Measurements from ENCODE around the gene IPO11. TPM values are rescaled to one million over a fixed set of nuclear protein-coding genes. Genes with fewer than 3 reads are reported as not detected.

The IPO11 gene
- total RNA-seq, 2 donors from 2014 or later: 17.5 to 39.8 TPM

GRCh38 chr5:62603934-62604333, 191.4 kb downstream of the IPO11 start:
- H3K9me3 ChIP-seq: no peaks in the 10 kb centered on the region
- H3K4me3 ChIP-seq: no peak overlapping the region
- H3K9ac ChIP-seq (ENCODE audit: low read depth in 2 of 2, low read length in 2 of 2): no peak overlapping the region
- H3K27ac ChIP-seq: no peak overlapping the region
- no peak for DNase-seq
- TF ChIP-seq, protein P1, sequence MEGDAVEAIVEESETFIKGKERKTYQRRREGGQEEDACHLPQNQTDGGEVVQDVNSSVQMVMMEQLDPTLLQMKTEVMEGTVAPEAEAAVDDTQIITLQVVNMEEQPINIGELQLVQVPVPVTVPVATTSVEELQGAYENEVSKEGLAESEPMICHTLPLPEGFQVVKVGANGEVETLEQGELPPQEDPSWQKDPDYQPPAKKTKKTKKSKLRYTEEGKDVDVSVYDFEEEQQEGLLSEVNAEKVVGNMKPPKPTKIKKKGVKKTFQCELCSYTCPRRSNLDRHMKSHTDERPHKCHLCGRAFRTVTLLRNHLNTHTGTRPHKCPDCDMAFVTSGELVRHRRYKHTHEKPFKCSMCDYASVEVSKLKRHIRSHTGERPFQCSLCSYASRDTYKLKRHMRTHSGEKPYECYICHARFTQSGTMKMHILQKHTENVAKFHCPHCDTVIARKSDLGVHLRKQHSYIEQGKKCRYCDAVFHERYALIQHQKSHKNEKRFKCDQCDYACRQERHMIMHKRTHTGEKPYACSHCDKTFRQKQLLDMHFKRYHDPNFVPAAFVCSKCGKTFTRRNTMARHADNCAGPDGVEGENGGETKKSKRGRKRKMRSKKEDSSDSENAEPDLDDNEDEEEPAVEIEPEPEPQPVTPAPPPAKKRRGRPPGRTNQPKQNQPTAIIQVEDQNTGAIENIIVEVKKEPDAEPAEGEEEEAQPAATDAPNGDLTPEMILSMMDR (IDR thresholded peaks at IDR 0.05): no peak
- H3K27me3 ChIP-seq: no peaks in the 10 kb centered on the region
- no peaks in the 10 kb centered on the region for H3K4me1 ChIP-seq
- no peaks in the 10 kb centered on the region for H3K36me3 ChIP-seq
- intact Hi-C loops (cut with DNase I): no loop called here

- no peaks in the 10 kb centered on the region for H3K4me1 ChIP-seq
- DNase-seq: no peak
- H3K9ac ChIP-seq (ENCODE audit: low read depth in 2 of 2, low read length in 2 of 2): no peak overlapping the region
- H3K27me3 ChIP-seq: no peaks in the 10 kb centered on the region
- H3K9me3 ChIP-seq: no peaks in the 10 kb centered on the region
- TF ChIP-seq, protein P1 (IDR thresholded peaks at IDR 0.05): no peak
- H3K27ac ChIP-seq: no peak overlapping the region
- intact Hi-C loops (cut with DNase I): no loop called here
- no peak overlapping the region for H3K4me3 ChIP-seq
- no peaks in the 10 kb centered on the region for H3K36me3 ChIP-seq
Observed at GRCh38 chr5:62605638-62606037, 193.1 kb downstream of the IPO11 start.

- Histone ChIP-seq H3K4me1 (no peaks in the 10 kb centered on the region), H3K4me3 (no peak overlapping the region), H3K27me3 (no peaks in the 10 kb centered on the region), H3K9me3 (no peaks in the 10 kb centered on the region), H3K9ac (ENCODE audit: low read depth in 2 of 2, low read length in 2 of 2) (no peak overlapping the region), H3K36me3 (no peaks in the 10 kb centered on the region), H3K27ac (no peak overlapping the region)
- no peak for DNase-seq
- intact Hi-C loops (cut with DNase I): no loop called here
- TF ChIP-seq, protein P1 (IDR thresholded peaks at IDR 0.05): no peak
Observed at GRCh38 chr5:62606878-62607277, 194.3 kb downstream of the IPO11 start.

DNA sequence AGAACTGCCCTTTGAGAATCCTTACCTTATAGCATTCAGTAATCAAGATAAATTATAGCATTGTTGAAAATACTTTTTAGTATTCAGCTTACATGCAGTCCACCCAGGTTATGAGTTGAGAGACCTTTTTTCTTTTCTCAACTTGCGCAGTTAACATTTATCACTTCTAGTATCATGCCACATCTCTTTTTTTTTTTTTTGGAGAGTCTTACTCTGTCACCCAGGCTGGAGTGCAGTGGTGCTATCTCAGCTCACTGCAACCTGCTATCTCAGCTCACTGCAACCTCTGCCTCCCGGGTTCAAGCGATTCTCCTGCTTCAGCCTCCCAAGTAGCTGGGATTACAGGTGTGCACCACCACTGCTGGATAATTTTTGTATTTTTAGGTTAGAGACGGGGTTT, 195.1 kb downstream of the IPO11 start:
- H3K4me3 ChIP-seq: no peak overlapping the region
- no peak for DNase-seq
- TF ChIP-seq, protein P1 (IDR thresholded peaks at IDR 0.05): no peak
- intact Hi-C loops (cut with DNase I): no loop called here
- no peaks in the 10 kb centered on the region for H3K36me3 ChIP-seq
- H3K9me3 ChIP-seq: no peaks in the 10 kb centered on the region
- no peaks in the 10 kb centered on the region for H3K4me1 ChIP-seq
- H3K27me3 ChIP-seq: no peaks in the 10 kb centered on the region
- H3K9ac ChIP-seq (ENCODE audit: low read depth in 2 of 2, low read length in 2 of 2): no peak overlapping the region
- H3K27ac ChIP-seq: no peak overlapping the region

DNA sequence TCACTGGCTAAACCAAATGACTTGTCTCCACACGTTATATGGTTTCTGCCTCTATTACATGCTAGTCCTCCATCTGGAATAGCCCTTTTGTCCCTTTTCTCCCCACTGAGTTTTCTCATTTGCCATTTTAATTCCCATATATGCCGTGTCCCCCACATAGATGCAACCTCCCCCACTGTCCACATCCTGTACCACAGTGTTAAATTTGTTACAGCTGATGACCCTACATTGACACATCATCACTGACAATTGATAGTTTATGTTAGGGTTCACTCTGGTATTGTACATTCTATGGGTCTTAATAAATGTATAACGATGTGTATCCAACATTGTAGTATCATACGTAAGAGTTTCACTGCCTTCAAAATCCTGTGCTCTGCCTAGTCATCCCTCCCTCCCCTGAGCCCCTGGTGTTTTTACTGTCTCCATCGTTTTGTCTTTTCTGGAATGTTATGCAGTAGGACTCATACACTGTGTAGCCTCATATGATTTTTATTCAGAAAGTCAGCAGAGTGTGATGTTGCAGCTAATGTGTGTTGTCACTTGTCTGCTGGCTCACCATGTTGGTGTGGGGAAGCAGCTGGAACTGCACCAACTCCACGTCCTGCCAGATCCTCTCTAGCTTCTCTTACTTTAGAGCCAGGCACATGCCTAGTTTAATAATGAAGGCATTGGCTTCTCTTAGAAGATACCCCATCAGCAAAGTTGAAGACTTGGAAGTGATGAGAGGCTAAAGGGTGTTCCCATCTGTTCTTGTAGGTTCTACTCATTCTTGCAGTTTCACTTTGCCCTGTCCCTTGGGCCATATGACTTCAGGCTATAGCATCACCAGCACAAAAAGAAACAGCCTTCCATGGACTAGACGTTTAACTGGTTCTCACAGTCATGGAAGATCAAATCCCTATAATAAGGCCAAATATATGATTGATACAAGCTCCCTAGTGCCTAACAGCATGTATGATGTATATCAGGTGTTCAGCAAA, 196.3 kb downstream of the IPO11 start:
- Histone ChIP-seq H3K27me3 (no peaks in the 10 kb centered on the region), H3K36me3 (no peaks in the 10 kb centered on the region), H3K27ac (no peak overlapping the region), H3K9ac (ENCODE audit: low read depth in 2 of 2, low read length in 2 of 2) (no peak overlapping the region), H3K9me3 (no peaks in the 10 kb centered on the region), H3K4me3 (no peak overlapping the region), H3K4me1 (no peaks in the 10 kb centered on the region)
- DNase-seq: no peak
- TF ChIP-seq, protein P1 (IDR thresholded peaks at IDR 0.05): no peak
- intact Hi-C loops (cut with DNase I): no loop called here
